Smooth muscle cell (in vitro differentiated cells): ENCODE results near the gene ERFE. TPM values are rescaled to one million over a fixed set of nuclear protein-coding genes. Genes with fewer than 3 reads are reported as not detected.

Experiments used
- DNase-seq: peaks from one replicate; lab custom pipeline; 2025; ENCODE audit not compliant: unreplicated experiment; lab: John Stamatoyannopoulos, UW
- H2AFZ ChIP-seq: fragments of 200-600 bp; sonication (generic); 2 replicates; pipeline ENCODE4 v1.6.0; 2016; ENCODE audit warnings: antibody characterized with exemption, low read depth, mild to moderate bottlenecking
- H3F3A ChIP-seq: fragments of 200-600 bp; sonication (generic); 2 replicates; pipeline ENCODE4 v1.6.0; 2017; ENCODE audit warnings: antibody characterized with exemption, low read depth
- H3K27ac ChIP-seq: fragments of 200-600 bp; sonication (generic); 2 replicates; pipeline ENCODE4 v1.5.1; 2016; ENCODE audit warnings: low read depth, mild to moderate bottlenecking
- H3K27me3 ChIP-seq: fragments of 200-600 bp; sonication (generic); 2 replicates; pipeline ENCODE4 v1.6.1; 2016; ENCODE audit warnings: low read depth, mild to moderate bottlenecking
- H3K36me3 ChIP-seq: fragments of 200-600 bp; sonication (generic); 2 replicates; pipeline ENCODE4 v1.5.1; 2016; ENCODE audit warnings: low read depth
- H3K4me1 ChIP-seq: fragments of 200-600 bp; sonication (generic); 2 replicates; pipeline ENCODE4 v1.5.1; 2016; ENCODE audit warnings: low read depth
- H3K4me2 ChIP-seq: fragments of 200-600 bp; sonication (generic); 2 replicates; pipeline ENCODE4 v1.6.0; 2016; ENCODE audit warnings: mild to moderate bottlenecking
- H3K4me3 ChIP-seq: fragments of 200-600 bp; sonication (generic); 2 replicates; pipeline ENCODE4 v1.5.1; 2016; ENCODE audit warnings: mild to moderate bottlenecking
- H3K79me2 ChIP-seq: fragments of 200-600 bp; sonication (generic); 2 replicates; pipeline ENCODE4 v1.6.0; 2016; ENCODE audit warnings: low read depth, mild to moderate bottlenecking
- H3K9ac ChIP-seq: fragments of 200-600 bp; sonication (generic); 2 replicates; pipeline ENCODE4 v1.6.0; 2016; ENCODE audit warnings: low read depth
- H3K9me3 ChIP-seq: fragments of 200-600 bp; sonication (generic); replicated peaks from 2 replicates; pipeline ENCODE4 v1.5.1; 2016; ENCODE audit warnings: low read depth
- H4K20me1 ChIP-seq: fragments of 200-600 bp; sonication (generic); 2 replicates; pipeline ENCODE4 v1.6.0; 2016; ENCODE audit warnings: low read depth
- WGBS: methylation state at CpG from one replicate; pipeline ENCODE4 v1.1.7; 2016; ENCODE audit warnings: low lambda C conversion rate; 5-methylcytosine and 5-hydroxymethylcytosine counted together
- polyA plus RNA-seq: library from polyadenylated mRNA; unstranded; fragments of >200 nt; fragmentation: Nextera tagmentation; extraction: Ambion mirVana; gene quantifications from 2 replicates; pipeline ENCODE4 v1.2.1, GENCODE V29; 2016
- total RNA-seq: library from RNA; depleted of rRNA; stranded (reverse); fragments of >200 nt; gene quantifications from 2 replicates; pipeline ENCODE4 v1.2.3, GENCODE V29; 2014
- TF ChIP-seq, protein P1 (sequence below): fragments of 200-600 bp; sonication (generic); IDR thresholded peaks from 2 replicates; pipeline ENCODE4 v1.5.1; 2017; ENCODE audit warnings: borderline replicate concordance, mild to moderate bottlenecking, antibody characterized with exemption; ENCODE audit not compliant: insufficient read depth, poor library complexity, severe bottlenecking

The ERFE gene
- total and polyA plus RNA-seq, 2 experiments from 2014 or later = 2.4 TPM; not detected in 1

DNA sequence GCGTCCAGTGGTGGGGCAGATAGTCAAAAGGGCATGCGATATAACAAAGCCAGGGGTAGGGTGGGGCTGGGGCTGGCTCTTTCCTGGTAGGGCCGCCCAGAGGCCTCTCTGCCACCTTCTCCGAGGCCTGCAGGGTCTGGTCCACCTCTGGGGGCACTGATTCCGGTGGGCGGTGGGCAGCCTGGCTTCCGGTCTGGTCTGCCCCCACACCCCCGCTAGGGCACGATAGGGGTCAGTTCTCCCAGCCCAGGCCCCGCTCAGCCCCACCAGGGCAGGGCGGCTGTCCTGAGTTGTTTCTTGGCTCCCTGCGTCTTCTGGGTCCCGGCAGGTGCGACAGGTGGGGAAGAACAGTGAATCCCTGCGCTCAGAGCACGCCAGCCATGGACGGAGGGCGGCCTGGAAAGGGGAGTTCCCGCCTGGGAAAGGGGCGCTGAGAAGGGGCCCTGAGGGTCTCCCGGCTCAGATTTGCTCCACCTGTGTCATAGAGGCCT lies 707 bp upstream of the ERFE start:
- no peaks in the 10 kb centered on the region for H3K4me1 ChIP-seq
- WGBS = 60% methylated on average over 15 of the region's 21 CpGs
- H3K4me3 ChIP-seq = no peak overlapping the region
- no peaks in the 10 kb centered on the region for H3K79me2 ChIP-seq
- no peaks in the 10 kb centered on the region for H3K9me3 ChIP-seq
- H3F3A ChIP-seq = no peaks in the 10 kb centered on the region
- no peak overlapping the region for H3K9ac ChIP-seq
- H2AFZ ChIP-seq = no peak overlapping the region
- H3K27ac ChIP-seq = no peak overlapping the region
- H3K27me3 ChIP-seq = peaks cover 40% of the 10 kb centered on the region
- H3K36me3 ChIP-seq = no peaks in the 10 kb centered on the region
- TF ChIP-seq, protein P1, sequence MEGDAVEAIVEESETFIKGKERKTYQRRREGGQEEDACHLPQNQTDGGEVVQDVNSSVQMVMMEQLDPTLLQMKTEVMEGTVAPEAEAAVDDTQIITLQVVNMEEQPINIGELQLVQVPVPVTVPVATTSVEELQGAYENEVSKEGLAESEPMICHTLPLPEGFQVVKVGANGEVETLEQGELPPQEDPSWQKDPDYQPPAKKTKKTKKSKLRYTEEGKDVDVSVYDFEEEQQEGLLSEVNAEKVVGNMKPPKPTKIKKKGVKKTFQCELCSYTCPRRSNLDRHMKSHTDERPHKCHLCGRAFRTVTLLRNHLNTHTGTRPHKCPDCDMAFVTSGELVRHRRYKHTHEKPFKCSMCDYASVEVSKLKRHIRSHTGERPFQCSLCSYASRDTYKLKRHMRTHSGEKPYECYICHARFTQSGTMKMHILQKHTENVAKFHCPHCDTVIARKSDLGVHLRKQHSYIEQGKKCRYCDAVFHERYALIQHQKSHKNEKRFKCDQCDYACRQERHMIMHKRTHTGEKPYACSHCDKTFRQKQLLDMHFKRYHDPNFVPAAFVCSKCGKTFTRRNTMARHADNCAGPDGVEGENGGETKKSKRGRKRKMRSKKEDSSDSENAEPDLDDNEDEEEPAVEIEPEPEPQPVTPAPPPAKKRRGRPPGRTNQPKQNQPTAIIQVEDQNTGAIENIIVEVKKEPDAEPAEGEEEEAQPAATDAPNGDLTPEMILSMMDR = no peak
- H3K4me2 ChIP-seq = peak overlapping the region; percentile 86
- DNase-seq = no peak
- H4K20me1 ChIP-seq = no peaks in the 10 kb centered on the region

DNA sequence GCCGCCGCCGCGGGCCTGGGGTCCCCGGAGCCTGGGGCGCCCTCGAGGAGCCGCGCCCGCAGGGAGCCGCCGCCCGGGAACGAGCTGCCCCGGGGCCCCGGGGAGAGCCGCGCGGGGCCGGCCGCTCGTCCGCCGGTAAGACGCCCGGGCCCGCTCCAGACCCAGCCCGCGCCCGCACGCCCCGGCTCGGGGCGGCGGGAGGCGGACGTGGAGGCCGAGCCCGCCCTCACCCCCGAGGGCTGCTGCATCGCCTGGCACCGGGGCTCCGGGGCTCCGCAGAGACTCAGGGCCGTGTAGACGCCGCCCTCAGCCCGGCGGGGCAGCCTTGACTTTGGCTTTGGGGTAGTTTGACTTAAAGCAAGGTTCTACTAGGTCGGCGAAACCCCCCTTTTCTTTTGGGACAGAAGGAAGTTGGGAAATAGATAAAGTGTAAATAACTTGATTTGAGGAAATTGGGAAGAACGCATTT lies 335 bp downstream of the ERFE start:
- Histone ChIP-seq H3K79me2 (no peaks in the 10 kb centered on the region), H3K27ac (no peak overlapping the region), H3K9me3 (no peaks in the 10 kb centered on the region), H3K27me3 (peaks cover 51% of the 10 kb centered on the region), H2AFZ (no peak overlapping the region), H3F3A (no peaks in the 10 kb centered on the region), H3K4me2 (peak overlapping the region; percentile 86), H3K9ac (no peak overlapping the region), H4K20me1 (no peaks in the 10 kb centered on the region), H3K4me3 (peak overlapping the region; percentile 34), H3K4me1 (peaks cover 5% of the 10 kb centered on the region), H3K36me3 (no peaks in the 10 kb centered on the region)
- 9% methylated on average over 19 of the region's 52 CpGs for WGBS
- DNase-seq = no peak
- TF ChIP-seq, protein P1 = no peak

DNA sequence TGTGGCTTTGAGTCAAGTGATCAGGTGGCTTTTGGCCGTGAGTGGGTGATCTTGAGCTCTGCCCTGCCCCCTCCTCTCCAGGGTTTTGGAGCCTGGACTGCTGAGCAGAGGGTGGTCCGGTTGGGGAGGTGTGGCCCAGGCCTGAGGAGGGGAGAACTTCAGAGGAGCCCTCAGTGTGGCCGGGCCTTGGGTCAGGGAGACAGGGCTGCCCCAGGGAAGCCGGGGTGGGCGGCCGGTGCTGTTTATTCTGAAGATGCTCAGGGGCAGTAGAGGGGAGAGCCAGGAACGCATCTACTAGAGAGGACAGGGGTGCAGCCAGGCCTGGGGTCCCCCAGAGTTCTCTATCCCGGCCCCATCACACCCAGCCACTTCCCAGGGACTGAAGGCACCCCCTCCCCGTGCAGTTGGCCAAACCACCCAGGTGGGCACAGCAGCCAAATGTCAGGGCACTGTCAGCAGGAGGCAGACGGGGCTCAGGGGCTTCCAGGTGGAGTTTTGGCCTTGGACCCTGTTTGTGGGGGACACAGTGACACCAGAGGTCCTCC lies 963 bp downstream of the ERFE start:
- Histone ChIP-seq H3K9me3 (no peaks in the 10 kb centered on the region), H3K27ac (no peak overlapping the region), H4K20me1 (no peaks in the 10 kb centered on the region), H2AFZ (no peak overlapping the region), H3K36me3 (no peaks in the 10 kb centered on the region), H3K27me3 (peaks cover 57% of the 10 kb centered on the region), H3K79me2 (no peaks in the 10 kb centered on the region), H3K4me3 (peak overlapping the region; percentile 34), H3F3A (no peaks in the 10 kb centered on the region), H3K4me2 (peak overlapping the region; percentile 86), H3K4me1 (peaks cover 5% of the 10 kb centered on the region), H3K9ac (no peak overlapping the region)
- TF ChIP-seq, protein P1 = no peak
- no peak for DNase-seq
- 68% methylated on average over 10 of the region's 10 CpGs for WGBS
